CD14-positive monocyte (primary cell): Measurements from ENCODE around the gene CELA3B. TPM values are rescaled to one million over a fixed set of nuclear protein-coding genes. Genes with fewer than 3 reads are reported as not detected.
"Not testable (repeated sequence)": the region's sequence is repeated elsewhere in the genome, so short reads cannot be mapped to it uniquely, and the experiment has no call there.

Experiments
- DNase-seq, 3 donors: peaks; one replicate each; pipeline ENCODE4 v3.0.0-alpha.2; 2011 to 2022
- H2AFZ ChIP-seq: 2 replicates; pipeline ENCODE4 v1.6.0; 2012; ENCODE audit warnings: mild to moderate bottlenecking, low read depth, low read length, inconsistent platforms; ENCODE audit not compliant: insufficient read depth, poor library complexity, severe bottlenecking
- H3K27ac ChIP-seq, 2 donors: 1 replicate in 1 of 2; 2 replicates in 1 of 2; pipeline ENCODE4 v1.5.1; 2012 to 2013; ENCODE audit warnings: low read length in 2 of 2, control low read depth in 1 of 2, inconsistent platforms in 1 of 2, low read depth in 1 of 2, mild to moderate bottlenecking in 1 of 2
- H3K27me3 ChIP-seq, 2 donors: one replicate each; pipeline versions ENCODE4 v1.6.0 to v1.6.1; 2011 to 2013; ENCODE audit warnings: low read length in 2 of 2; ENCODE audit not compliant: control insufficient read depth in 2 of 2, insufficient read depth in 2 of 2
- H3K36me3 ChIP-seq, 2 donors: replicated peaks in 1 of 2; 1 replicate in 1 of 2; 2 replicates in 1 of 2; pipeline versions ENCODE4 v1.5.1 to v1.6.1; 2012 to 2013; ENCODE audit warnings: low read length in 2 of 2, control low read depth in 1 of 2, inconsistent platforms in 1 of 2, mild to moderate bottlenecking in 1 of 2; ENCODE audit not compliant: insufficient read depth in 2 of 2, control insufficient read depth in 1 of 2
- H3K4me1 ChIP-seq, 2 donors: 1 replicate in 1 of 2; 2 replicates in 1 of 2; pipeline versions ENCODE4 v1.5.1 to v1.6.1; 2012 to 2013; ENCODE audit warnings: low read length in 2 of 2, control low read depth in 1 of 2, inconsistent platforms in 1 of 2, mild to moderate bottlenecking in 1 of 2, moderate library complexity in 1 of 2; ENCODE audit not compliant: insufficient read depth in 2 of 2, control insufficient read depth in 1 of 2
- H3K4me2 ChIP-seq: replicated peaks from 2 replicates; pipeline ENCODE3; 2012; ENCODE audit warnings: low read length, moderate library complexity, mild to moderate bottlenecking; ENCODE audit not compliant: poor library complexity, severe bottlenecking; ENCODE audit errors: extremely low read depth
- H3K4me3 ChIP-seq, 3 experiments: fragments of 200-600 bp in 1 of 3; sonication (generic) in 1 of 3; replicated peaks in 1 of 3; 1 replicate in 2 of 3; 2 replicates in 1 of 3; pipeline ENCODE4 v1.5.1; 2011 to 2013; ENCODE audit warnings: low read length in 3 of 3, mild to moderate bottlenecking in 3 of 3, control low read depth in 2 of 3, low read depth in 2 of 3, inconsistent platforms in 1 of 3, moderate library complexity in 1 of 3
- H3K79me2 ChIP-seq: 2 replicates; pipeline ENCODE4 v1.6.0; 2012; ENCODE audit warnings: mild to moderate bottlenecking, control low read depth, inconsistent platforms, low read length, moderate library complexity; ENCODE audit not compliant: insufficient read depth
- H3K9ac ChIP-seq: 2 replicates; pipeline ENCODE4 v1.6.0; 2017; ENCODE audit warnings: low read length, mild to moderate bottlenecking; ENCODE audit not compliant: insufficient read depth, poor library complexity, severe bottlenecking
- H3K9me3 ChIP-seq, 2 donors: replicated peaks in 1 of 2; 1 replicate in 1 of 2; 2 replicates in 1 of 2; pipeline versions ENCODE4 v1.5.1 to v1.6.1; 2012 to 2013; ENCODE audit warnings: low read length in 2 of 2, control low read depth in 1 of 2; ENCODE audit not compliant: control insufficient read depth in 1 of 2, insufficient read depth in 1 of 2
- H4K20me1 ChIP-seq: 2 replicates; pipeline ENCODE4 v1.6.0; 2012; ENCODE audit warnings: mild to moderate bottlenecking, low read length, control low read depth, moderate library complexity; ENCODE audit not compliant: insufficient read depth
- H3K27ac Mint-ChIP-seq, 7 donors: one replicate each; pipeline ENCODE4 v1.8.0; 2020; ENCODE audit warnings: mild to moderate bottlenecking in 7 of 7, mixed read lengths in 7 of 7, moderate library complexity in 6 of 7, inconsistent platforms in 2 of 7
- H3K27me3 Mint-ChIP-seq, 3 donors: one replicate each; pipeline ENCODE4 v1.8.0; 2021 to 2022; ENCODE audit warnings: low read depth in 3 of 3, mild to moderate bottlenecking in 3 of 3, mixed read lengths in 3 of 3, moderate library complexity in 3 of 3, inconsistent platforms in 1 of 3
- H3K36me3 Mint-ChIP-seq, 2 donors: one replicate each; pipeline ENCODE4 v1.8.0; 2020; ENCODE audit warnings: mixed read lengths in 2 of 2, inconsistent platforms in 1 of 2, mild to moderate bottlenecking in 1 of 2
- H3K4me1 Mint-ChIP-seq: one replicate; pipeline ENCODE4 v1.8.0; 2020; ENCODE audit warnings: mild to moderate bottlenecking, mixed read lengths
- H3K4me3 Mint-ChIP-seq, 2 donors: one replicate each; pipeline ENCODE4 v1.8.0; 2020; ENCODE audit warnings: mild to moderate bottlenecking in 2 of 2, mixed read lengths in 2 of 2, moderate library complexity in 1 of 2
- H3K9me3 Mint-ChIP-seq, 7 donors: one replicate each; pipeline ENCODE4 v1.8.0; 2020 to 2022; ENCODE audit warnings: mixed read lengths in 7 of 7, mild to moderate bottlenecking in 6 of 7, moderate library complexity in 6 of 7, inconsistent platforms in 2 of 7
- WGBS: methylation state at CpG from one replicate; pipeline ENCODE4 v1.1.5; 2013; ENCODE audit warnings: missing lambda C conversion rate; ENCODE audit not compliant: insufficient coverage; 5-methylcytosine and 5-hydroxymethylcytosine counted together
- intact Hi-C, 2 donors: fragments of 100-400 bp; cut with micrococcal nuclease; formaldehyde crosslinking; loops; one replicate each; pipeline versions ENCODE4 v1.15.0 to v1.15.1; 2023
- polyA plus RNA-seq, 3 donors: library from polyadenylated mRNA; depleted of rRNA in 1 of 3; unstranded in 2 of 3; stranded (reverse) in 1 of 3; fragments of 300-500 nt in 2 of 3; fragments of >200 nt in 1 of 3; fragmentation: Illumina TruSeq in 2 of 3; gene quantifications; 1 replicate in 2 of 3; 2 replicates in 1 of 3; pipeline ENCODE4 v1.2.3, GENCODE V29; 2012 to 2021

Gene CELA3B
- polyA plus RNA-seq, 3 donors = not detected

- H3K4me2 ChIP-seq, H3K36me3 Mint-ChIP-seq, H3K27me3 Mint-ChIP-seq, H4K20me1 ChIP-seq, H3K4me3 ChIP-seq, DNase-seq, H3K4me1 ChIP-seq, H3K4me3 Mint-ChIP-seq, H3K4me1 Mint-ChIP-seq, H3K9ac ChIP-seq, H3K27me3 ChIP-seq, H3K27ac ChIP-seq, H3K79me2 ChIP-seq, H3K9me3 ChIP-seq, intact Hi-C loops, H3K36me3 ChIP-seq, H2AFZ ChIP-seq, H3K9me3 Mint-ChIP-seq: not testable (repeated sequence)
- peak overlapping the region in 1 of 7 donors; percentile 15 for H3K27ac Mint-ChIP-seq
- 91% methylated on average over 10 of the region's 11 CpGs for WGBS
Measured at GRCh38 chr1:21978209-21978608, 1.4 kb downstream of the CELA3B start.

- H3K9ac ChIP-seq, H3K9me3 ChIP-seq, H3K4me1 ChIP-seq, H3K36me3 ChIP-seq, H3K4me3 ChIP-seq, H3K27me3 ChIP-seq, H3K4me3 Mint-ChIP-seq, H3K79me2 ChIP-seq, DNase-seq, H4K20me1 ChIP-seq, H3K9me3 Mint-ChIP-seq, H3K27ac ChIP-seq, intact Hi-C loops, H3K27ac Mint-ChIP-seq, H2AFZ ChIP-seq, H3K27me3 Mint-ChIP-seq, H3K36me3 Mint-ChIP-seq, H3K4me1 Mint-ChIP-seq, H3K4me2 ChIP-seq: not testable (repeated sequence)
- WGBS = 88% methylated on average over 13 of the region's 21 CpGs
Measured at GRCh38 chr1:21980515-21981220, 3.8 kb downstream of the CELA3B start.

GRCh38 chr1:21981253-21981652 is 4.4 kb downstream of the CELA3B start:
- 88% methylated on average over 1 of the region's 4 CpGs for WGBS
- H3K4me1 Mint-ChIP-seq, H3K27me3 ChIP-seq, H3K9me3 ChIP-seq, DNase-seq, H3K4me3 ChIP-seq, intact Hi-C loops, H3K4me1 ChIP-seq, H3K9ac ChIP-seq, H3K9me3 Mint-ChIP-seq, H3K4me2 ChIP-seq, H3K27me3 Mint-ChIP-seq, H3K79me2 ChIP-seq, H3K4me3 Mint-ChIP-seq, H4K20me1 ChIP-seq, H3K36me3 Mint-ChIP-seq, H3K27ac Mint-ChIP-seq, H3K36me3 ChIP-seq, H2AFZ ChIP-seq, H3K27ac ChIP-seq: not testable (repeated sequence)

GRCh38 chr1:21982122-21982521 is 5.3 kb downstream of the CELA3B start:
- H3K27me3 ChIP-seq, H3K9ac ChIP-seq, H3K79me2 ChIP-seq, H3K4me1 ChIP-seq, H3K27ac ChIP-seq, H3K4me3 Mint-ChIP-seq, H3K9me3 Mint-ChIP-seq, H4K20me1 ChIP-seq, H3K36me3 Mint-ChIP-seq, H3K9me3 ChIP-seq, H3K27me3 Mint-ChIP-seq, H3K4me3 ChIP-seq, H3K4me2 ChIP-seq, H2AFZ ChIP-seq, DNase-seq, H3K27ac Mint-ChIP-seq, H3K36me3 ChIP-seq, H3K4me1 Mint-ChIP-seq, intact Hi-C loops: not testable (repeated sequence)
- 86% methylated on average over 3 of the region's 6 CpGs for WGBS
